Measurements from ENCODE around the gene PEX26. TPM values are rescaled to one million over a fixed set of nuclear protein-coding genes. Genes with fewer than 3 reads are reported as not detected.

Gene PEX26
- total and polyA plus RNA-seq, 2 donors (not counting 3 experiments of a cell fraction or from before 2014, with no cell fraction given): 25.6 to 44.4 TPM

DNA sequence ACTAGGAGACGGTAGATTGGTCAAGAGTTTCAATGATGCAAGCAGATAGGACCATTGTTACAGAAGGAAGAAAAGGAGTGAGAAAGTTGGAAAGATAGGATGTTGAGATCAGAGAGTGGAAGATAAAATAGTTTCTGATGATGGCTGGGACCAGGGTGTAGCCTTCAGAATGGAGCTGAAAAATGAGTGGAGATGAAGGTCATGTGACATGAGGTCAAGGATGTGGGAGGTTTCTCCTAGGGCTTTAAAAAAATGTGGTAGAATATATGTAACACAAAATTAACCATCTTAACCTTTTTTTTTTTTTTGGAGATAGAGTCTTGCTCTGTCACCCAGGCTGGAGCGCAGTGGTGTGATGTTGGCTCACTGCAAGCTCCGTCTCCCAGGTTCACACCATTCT, 18.3 kb upstream of the PEX26 start:
- FAIRE-seq: no peak
- Histone ChIP-seq H3K9me3 (replicated peaks; ENCODE audit: control insufficient read depth, insufficient read depth, low read length) (no peaks in the 10 kb centered on the region), H4K20me1 (replicated peaks; ENCODE audit: control insufficient read depth, extremely low read depth, insufficient read depth, low read length) (no peaks in the 10 kb centered on the region), H3K36me3 (ENCODE audit: control insufficient read depth in 2 of 2, extremely low read depth in 1 of 2, insufficient read depth in 2 of 2, low read length in 2 of 2) (no peaks in the 10 kb centered on the region), H3K4me1 (ENCODE audit: control insufficient read depth, extremely low read depth, insufficient read depth, low read length) (peaks cover 16% of the 10 kb centered on the region), H3K9ac (replicated peaks; ENCODE audit: extremely low read depth, insufficient read depth, low read length) (no peak overlapping the region), H3K27ac (ENCODE audit: insufficient read depth, low read depth, low read length) (no peak overlapping the region), H3K27me3 (ENCODE audit: control insufficient read depth in 2 of 2, insufficient read depth in 2 of 2, low read length in 2 of 2) (peaks cover 0 to 2% of the 10 kb centered on the region in 2 experiments), H3K9me1 (replicated peaks; ENCODE audit: control insufficient read depth, extremely low read depth, insufficient read depth, low read length) (no peaks in the 10 kb centered on the region), H3K4me2 (ENCODE audit: insufficient read depth, low read length) (no peak overlapping the region), H2AFZ (ENCODE audit: low read depth, low read length) (no peak overlapping the region), H3K4me3 (replicated peaks in 1 of 3; ENCODE audit: insufficient read depth in 1 of 3, low read depth in 1 of 3, low read length in 3 of 3) (no peak overlapping the region), H3K79me2 (ENCODE audit: control insufficient read depth, insufficient read depth, low read length) (no peaks in the 10 kb centered on the region)
- CTCF ChIA-PET: no interaction called here
- dilution Hi-C loops (cut with MboI; ENCODE audit: extremely low pct_ligation_motif_present, low sequenced_read_pairs): no loop called here
- DNase-seq (ENCODE audit: low read depth, low spot score): no peak
- intact Hi-C loops (cut with micrococcal nuclease): no loop called here
- BruUV-seq (replicated peaks): no TSS peak
- TF ChIP-seq MYC (IDR thresholded peaks at IDR 0.05; ENCODE audit: low read depth, low read length) (no peak), FOS (IDR thresholded peaks at IDR 0.05; ENCODE audit: borderline replicate concordance, insufficient read depth, low read length) (no peak), EZH2 (IDR thresholded peaks at IDR 0.05; ENCODE audit: borderline replicate concordance, low read depth, low read length, severe bottlenecking) (no peak), POLR2A (IDR thresholded peaks at IDR 0.05; ENCODE audit: low read depth, low read length) (no peak), POLR2AphosphoS5 (IDR thresholded peaks at IDR 0.05; ENCODE audit: insufficient read depth, low read depth, low read length) (no peak), GATA2 (IDR thresholded peaks at IDR 0.05; ENCODE audit: insufficient read depth, insufficient read length, low read depth, low read length) (no peak), JUN (IDR thresholded peaks at IDR 0.05; ENCODE audit: borderline replicate concordance, insufficient read depth, insufficient read length, low read depth) (no peak)
- TF ChIP-seq, protein P1, sequence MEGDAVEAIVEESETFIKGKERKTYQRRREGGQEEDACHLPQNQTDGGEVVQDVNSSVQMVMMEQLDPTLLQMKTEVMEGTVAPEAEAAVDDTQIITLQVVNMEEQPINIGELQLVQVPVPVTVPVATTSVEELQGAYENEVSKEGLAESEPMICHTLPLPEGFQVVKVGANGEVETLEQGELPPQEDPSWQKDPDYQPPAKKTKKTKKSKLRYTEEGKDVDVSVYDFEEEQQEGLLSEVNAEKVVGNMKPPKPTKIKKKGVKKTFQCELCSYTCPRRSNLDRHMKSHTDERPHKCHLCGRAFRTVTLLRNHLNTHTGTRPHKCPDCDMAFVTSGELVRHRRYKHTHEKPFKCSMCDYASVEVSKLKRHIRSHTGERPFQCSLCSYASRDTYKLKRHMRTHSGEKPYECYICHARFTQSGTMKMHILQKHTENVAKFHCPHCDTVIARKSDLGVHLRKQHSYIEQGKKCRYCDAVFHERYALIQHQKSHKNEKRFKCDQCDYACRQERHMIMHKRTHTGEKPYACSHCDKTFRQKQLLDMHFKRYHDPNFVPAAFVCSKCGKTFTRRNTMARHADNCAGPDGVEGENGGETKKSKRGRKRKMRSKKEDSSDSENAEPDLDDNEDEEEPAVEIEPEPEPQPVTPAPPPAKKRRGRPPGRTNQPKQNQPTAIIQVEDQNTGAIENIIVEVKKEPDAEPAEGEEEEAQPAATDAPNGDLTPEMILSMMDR (IDR thresholded peaks at IDR 0.05; ENCODE audit: extremely low read depth in 1 of 2, insufficient read depth in 1 of 2, low read depth in 1 of 2, low read length in 2 of 2): no peak
- TF ChIP-seq, protein P2, sequence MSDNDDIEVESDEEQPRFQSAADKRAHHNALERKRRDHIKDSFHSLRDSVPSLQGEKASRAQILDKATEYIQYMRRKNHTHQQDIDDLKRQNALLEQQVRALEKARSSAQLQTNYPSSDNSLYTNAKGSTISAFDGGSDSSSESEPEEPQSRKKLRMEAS (IDR thresholded peaks at IDR 0.05; ENCODE audit: insufficient read depth, insufficient read length): no peak
- POLR2A ChIA-PET: no interaction called here

Measured in endothelial cell of umbilical vein (primary cell).